ENCODE results near the gene CSF1. TPM values are rescaled to one million over a fixed set of nuclear protein-coding genes. Genes with fewer than 3 reads are reported as not detected.

CSF1 gene
- total RNA-seq, 1 donor, result 64.8 TPM

- no peak for DNase-seq (ENCODE audit: low read depth)
- no peak for TF ChIP-seq CTCF (IDR thresholded peaks at IDR 0.05; ENCODE audit: insufficient read depth, low read depth, low read length)
- H3K4me3 ChIP-seq (ENCODE audit: low read depth, low read length), result no peak overlapping the region
Observed at GRCh38 chr1:109902204-109902985, 8.3 kb upstream of the CSF1 start.

GRCh38 chr1:109903376-109903930, 7.2 kb upstream of the CSF1 start:
- TF ChIP-seq CTCF (IDR thresholded peaks at IDR 0.05; ENCODE audit: insufficient read depth, low read depth, low read length), result no peak
- no peak overlapping the region for H3K4me3 ChIP-seq (ENCODE audit: low read depth, low read length)
- no peak for DNase-seq (ENCODE audit: low read depth)

GRCh38 chr1:109904105-109904817, 6.4 kb upstream of the CSF1 start:
- no peak for DNase-seq (ENCODE audit: low read depth)
- no peak for TF ChIP-seq CTCF (IDR thresholded peaks at IDR 0.05; ENCODE audit: insufficient read depth, low read depth, low read length)
- H3K4me3 ChIP-seq (ENCODE audit: low read depth, low read length), result no peak overlapping the region

GRCh38 chr1:109905491-109905890, 5.2 kb upstream of the CSF1 start:
- H3K4me3 ChIP-seq (ENCODE audit: low read depth, low read length), result no peak overlapping the region
- TF ChIP-seq CTCF (IDR thresholded peaks at IDR 0.05; ENCODE audit: insufficient read depth, low read depth, low read length), result no peak
- no peak for DNase-seq (ENCODE audit: low read depth)

- TF ChIP-seq CTCF (IDR thresholded peaks at IDR 0.05; ENCODE audit: insufficient read depth, low read depth, low read length), result no peak
Observed at GRCh38 chr1:109906160-109906838, 4.3 kb upstream of the CSF1 start.

GRCh38 chr1:109906839-109907180, 3.8 kb upstream of the CSF1 start:
- no peak for DNase-seq (ENCODE audit: low read depth)
- TF ChIP-seq CTCF (IDR thresholded peaks at IDR 0.05; ENCODE audit: insufficient read depth, low read depth, low read length), result no peak
- H3K4me3 ChIP-seq (ENCODE audit: low read depth, low read length), result no peak overlapping the region

More at GRCh38 chr1:109906160-109906838, 4.3 kb upstream of the CSF1 start:
- H3K4me3 ChIP-seq (ENCODE audit: low read depth, low read length), result no peak overlapping the region
- no peak for DNase-seq (ENCODE audit: low read depth)

Measured in fibroblast of villous mesenchyme (primary cell).